Skin of body (tissue), 2 donors: Measurements from ENCODE around the gene ME1. TPM values are rescaled to one million over a fixed set of nuclear protein-coding genes. Genes with fewer than 3 reads are reported as not detected.
"Not testable (repeated sequence)": the region's sequence is repeated elsewhere in the genome, so short reads cannot be mapped to it uniquely, and the experiment has no call there.

Experiments
- DNase-seq: peaks from one replicate; lab custom pipeline; 2025; lab: John Stamatoyannopoulos, UW
- total RNA-seq: library from RNA; depleted of rRNA; stranded (reverse); fragments of >200 nt; gene quantifications from one replicate; pipeline ENCODE4 v1.2.3, GENCODE V29; 2014

The ME1 gene
- 11.4 TPM for total RNA-seq

GRCh38 chr6:83430611-83431544, at the start of gene ME1:
TSS of gene ME1 (minus strand) at chr6:83431051. CDS start at chr6:83430954, 97 bp downstream.
- peak; percentile 11 for DNase-seq

GRCh38 chr6:83480470-83480869, 49.6 kb upstream of the ME1 start:
- no peak for DNase-seq

GRCh38 chr6:83479389-83479788, 48.5 kb upstream of the ME1 start:
- DNase-seq = no peak

- no peak for DNase-seq
Measured at GRCh38 chr6:83476971-83477370, 46.1 kb upstream of the ME1 start.

- no peak for DNase-seq
Measured at GRCh38 chr6:83474309-83474708, 43.5 kb upstream of the ME1 start.

GRCh38 chr6:83472767-83473166, 41.9 kb upstream of the ME1 start:
- DNase-seq = no peak

- DNase-seq = no peak
Measured at GRCh38 chr6:83470587-83470986, 39.7 kb upstream of the ME1 start.

- DNase-seq = no peak
Measured at GRCh38 chr6:83470001-83470400, 39.1 kb upstream of the ME1 start.

GRCh38 chr6:83467620-83468036, 36.8 kb upstream of the ME1 start:
- no peak for DNase-seq

GRCh38 chr6:83466328-83466727, 35.5 kb upstream of the ME1 start:
- DNase-seq = no peak

GRCh38 chr6:83464381-83465140, 33.7 kb upstream of the ME1 start:
- DNase-seq = no peak

GRCh38 chr6:83463886-83464285, 33.0 kb upstream of the ME1 start:
- no peak for DNase-seq

GRCh38 chr6:83462524-83462923, 31.7 kb upstream of the ME1 start:
- DNase-seq = no peak

- no peak for DNase-seq
Measured at GRCh38 chr6:83461438-83461837, 30.6 kb upstream of the ME1 start.

- no peak for DNase-seq
Measured at GRCh38 chr6:83459663-83460062, 28.8 kb upstream of the ME1 start.

- not testable (repeated sequence) for DNase-seq
Measured at GRCh38 chr6:83450015-83450414, 19.2 kb upstream of the ME1 start.

GRCh38 chr6:83444086-83444699, 13.3 kb upstream of the ME1 start:
- not testable (repeated sequence) for DNase-seq

GRCh38 chr6:83443516-83443915, 12.7 kb upstream of the ME1 start:
- no peak for DNase-seq

- no peak for DNase-seq
Measured at GRCh38 chr6:83442752-83443151, 11.9 kb upstream of the ME1 start.

GRCh38 chr6:83439201-83439600, 8.3 kb upstream of the ME1 start:
- no peak for DNase-seq

GRCh38 chr6:83436674-83437073, 5.8 kb upstream of the ME1 start:
- DNase-seq = no peak

GRCh38 chr6:83433177-83433576, 2.3 kb upstream of the ME1 start:
- DNase-seq = no peak
